Breast epithelium (tissue), 3 donors: ENCODE results near the gene CDH8.

Experiments used
- CTCF ChIP-seq, 3 donors: fragments of 450-650 bp; IDR thresholded peaks; one replicate each; pipeline ENCODE4 v1.5.1; 2016 to 2017; ENCODE audit warnings: antibody characterized with exemption in 3 of 3, mild to moderate bottlenecking in 3 of 3, moderate library complexity in 3 of 3
- POLR2A ChIP-seq: fragments of 450-650 bp; IDR thresholded peaks from one replicate; pipeline ENCODE4 v1.6.1; 2016; ENCODE audit warnings: antibody characterized with exemption, mild to moderate bottlenecking, moderate library complexity
- POLR2AphosphoS5 ChIP-seq, 3 donors: sonication (generic); formaldehyde crosslinking; IDR thresholded peaks; one replicate each; pipeline ENCODE4 v1.6.1; 2017; ENCODE audit warnings: antibody characterized with exemption in 3 of 3

DNA sequence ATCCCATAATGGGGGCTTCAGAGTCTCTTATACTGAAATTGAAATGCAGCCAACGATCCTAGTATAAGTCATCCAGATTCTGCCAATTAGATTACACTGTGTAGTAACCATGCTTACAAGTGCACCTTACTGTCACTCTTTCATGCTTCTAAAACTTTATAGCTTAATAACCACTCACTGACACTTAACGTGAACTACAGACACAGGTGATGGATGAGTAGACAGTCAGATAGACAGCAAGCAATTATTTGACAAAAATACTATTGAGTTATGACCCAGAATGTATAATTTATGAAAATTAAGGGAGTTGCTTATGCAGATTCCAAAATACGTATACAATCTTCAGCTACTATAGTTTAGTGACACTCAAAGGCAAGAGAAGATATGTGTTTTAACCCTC, 6.3 kb downstream of the CDH8 start:
- TF ChIP-seq CTCF (IDR thresholded peaks at IDR 0.05) (no peak), POLR2A (no peak), POLR2AphosphoS5 (IDR thresholded peaks at IDR 0.05) (no peak)
